ENCODE results near the gene GALNT11. TPM values are rescaled to one million over a fixed set of nuclear protein-coding genes. Genes with fewer than 3 reads are reported as not detected.
"Not testable (repeated sequence)": the region's sequence is repeated elsewhere in the genome, so short reads cannot be mapped to it uniquely, and the experiment has no call there.

The GALNT11 gene
- total RNA-seq, 1 donor from 2014 or later: 9.0 TPM

DNA sequence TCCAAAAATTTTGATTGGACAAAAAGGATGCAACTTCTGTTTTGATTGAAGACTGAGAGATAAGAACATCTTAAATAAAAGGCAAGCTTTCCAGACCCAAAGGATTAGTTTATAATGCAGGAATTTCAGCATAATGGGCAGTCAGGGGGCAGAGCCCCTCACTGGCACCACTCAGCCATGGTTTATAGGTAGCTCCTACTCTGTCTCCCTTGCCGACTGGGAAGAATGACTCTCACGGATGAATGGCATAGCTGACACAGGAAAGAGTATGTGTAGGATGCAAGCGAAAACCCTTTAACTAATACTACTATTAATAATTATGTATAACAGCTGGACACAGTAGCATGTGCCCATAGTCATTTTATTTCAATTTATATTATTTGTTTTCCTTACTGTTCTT is 53.3 kb downstream of the GALNT11 start:
- ATAC-seq (ENCODE audit: low read depth) (no peak), DNase-seq (no peak)
- Mint-ChIP-seq H3K27ac (no peak overlapping the region), H3K4me3 (no peak overlapping the region), H3K27me3 (no peaks in the 10 kb centered on the region), H3K4me1 (peaks cover 23% of the 10 kb centered on the region), H3K9me3 (no peaks in the 10 kb centered on the region), H3K36me3 (ENCODE audit: low read depth) (no peaks in the 10 kb centered on the region)
- ChIA-PET CTCF (no interaction called here), POLR2A (no interaction called here)
- intact Hi-C loops (cut with micrococcal nuclease): no loop called here
- TF ChIP-seq, protein P1, sequence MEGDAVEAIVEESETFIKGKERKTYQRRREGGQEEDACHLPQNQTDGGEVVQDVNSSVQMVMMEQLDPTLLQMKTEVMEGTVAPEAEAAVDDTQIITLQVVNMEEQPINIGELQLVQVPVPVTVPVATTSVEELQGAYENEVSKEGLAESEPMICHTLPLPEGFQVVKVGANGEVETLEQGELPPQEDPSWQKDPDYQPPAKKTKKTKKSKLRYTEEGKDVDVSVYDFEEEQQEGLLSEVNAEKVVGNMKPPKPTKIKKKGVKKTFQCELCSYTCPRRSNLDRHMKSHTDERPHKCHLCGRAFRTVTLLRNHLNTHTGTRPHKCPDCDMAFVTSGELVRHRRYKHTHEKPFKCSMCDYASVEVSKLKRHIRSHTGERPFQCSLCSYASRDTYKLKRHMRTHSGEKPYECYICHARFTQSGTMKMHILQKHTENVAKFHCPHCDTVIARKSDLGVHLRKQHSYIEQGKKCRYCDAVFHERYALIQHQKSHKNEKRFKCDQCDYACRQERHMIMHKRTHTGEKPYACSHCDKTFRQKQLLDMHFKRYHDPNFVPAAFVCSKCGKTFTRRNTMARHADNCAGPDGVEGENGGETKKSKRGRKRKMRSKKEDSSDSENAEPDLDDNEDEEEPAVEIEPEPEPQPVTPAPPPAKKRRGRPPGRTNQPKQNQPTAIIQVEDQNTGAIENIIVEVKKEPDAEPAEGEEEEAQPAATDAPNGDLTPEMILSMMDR (IDR thresholded peaks at IDR 0.05): no peak

DNA sequence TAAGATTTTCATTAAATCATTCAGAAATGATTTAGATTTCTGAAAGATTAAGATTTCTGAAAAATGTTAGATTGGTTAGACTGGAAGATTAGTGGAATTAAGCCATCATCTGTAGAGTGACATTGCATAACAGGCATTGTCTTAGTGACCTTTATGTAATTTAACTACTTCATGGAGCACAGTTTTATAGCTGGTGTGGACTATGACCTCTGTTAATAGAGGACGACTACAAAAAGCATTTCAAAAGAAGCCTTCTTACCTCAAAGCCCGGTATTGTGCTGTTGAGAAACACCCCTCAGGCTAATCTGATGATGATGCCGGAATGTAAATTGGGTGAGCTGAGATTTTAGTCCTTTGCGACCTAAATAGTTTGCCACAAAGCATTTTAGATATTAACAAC is 55.6 kb downstream of the GALNT11 start:
- peaks cover 23% of the 10 kb centered on the region for H3K4me1 Mint-ChIP-seq
- H3K9me3 Mint-ChIP-seq: no peaks in the 10 kb centered on the region
- DNase-seq (no peak), ATAC-seq (ENCODE audit: low read depth) (no peak)
- no peaks in the 10 kb centered on the region for H3K27me3 Mint-ChIP-seq
- intact Hi-C loops (cut with micrococcal nuclease): no loop called here
- no peak overlapping the region for H3K4me3 Mint-ChIP-seq
- TF ChIP-seq, protein P1 (IDR thresholded peaks at IDR 0.05): no peak
- POLR2A ChIA-PET: no interaction called here
- CTCF ChIA-PET: no interaction called here
- no peaks in the 10 kb centered on the region for H3K36me3 Mint-ChIP-seq (ENCODE audit: low read depth)
- no peak overlapping the region for H3K27ac Mint-ChIP-seq

DNA sequence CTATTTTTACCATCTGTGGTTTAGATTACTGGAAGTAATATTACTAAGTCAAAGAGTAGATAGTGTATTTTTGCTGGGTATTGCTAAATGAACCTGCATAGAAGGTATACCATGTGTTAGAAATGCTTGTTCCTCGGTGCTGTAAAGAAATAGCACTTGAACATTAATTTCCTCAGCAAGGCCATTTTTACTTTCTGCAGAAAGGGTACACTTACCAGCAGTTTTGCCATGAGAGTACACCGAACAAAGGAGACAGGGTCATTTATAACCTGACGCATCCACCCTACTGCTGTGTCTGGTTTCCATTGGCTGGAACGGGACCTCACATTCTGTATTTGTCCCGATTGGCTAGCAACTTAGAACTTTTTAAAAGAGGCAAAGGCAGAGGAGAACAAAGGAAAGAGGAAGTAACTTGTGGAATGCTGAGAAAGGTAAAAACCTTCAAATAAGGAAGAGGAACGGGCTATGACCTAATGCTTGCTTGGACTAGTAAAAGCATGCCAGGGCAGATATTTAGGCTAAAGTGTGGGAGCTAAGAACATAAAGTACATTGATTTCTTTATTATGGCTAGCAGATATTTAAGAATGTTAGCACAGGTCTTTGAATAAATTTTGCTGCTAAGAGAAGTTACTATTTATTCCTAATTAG is 56.7 kb downstream of the GALNT11 start:
- H3K27ac Mint-ChIP-seq; POLR2A ChIA-PET; H3K27me3 Mint-ChIP-seq; intact Hi-C loops (cut with micrococcal nuclease); CTCF ChIA-PET; H3K4me3 Mint-ChIP-seq; DNase-seq; H3K9me3 Mint-ChIP-seq; ATAC-seq (ENCODE audit: low read depth); H3K36me3 Mint-ChIP-seq (ENCODE audit: low read depth): not testable (repeated sequence)
- peaks cover 23% of the 10 kb centered on the region for H3K4me1 Mint-ChIP-seq

DNA sequence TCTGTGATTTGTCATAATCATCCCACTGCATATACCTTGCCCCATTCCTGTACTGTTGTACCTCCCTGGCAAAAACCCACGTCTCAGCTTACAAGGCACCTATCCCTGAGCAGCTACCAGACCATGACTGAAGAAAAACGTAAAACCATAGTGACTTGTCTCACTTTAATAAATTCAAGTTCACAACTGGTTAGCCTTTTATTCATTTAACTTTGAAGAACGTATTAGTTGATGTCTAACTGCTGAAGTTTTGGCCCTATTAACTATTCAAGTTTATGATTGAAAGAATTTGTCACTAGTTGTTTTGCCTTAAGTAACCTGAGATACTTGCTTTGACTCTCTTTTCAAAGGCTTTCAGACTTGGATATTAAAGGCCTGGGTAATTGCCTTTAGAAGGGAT is 59.7 kb downstream of the GALNT11 start:
- H3K9me3 Mint-ChIP-seq: peaks cover 9% of the 10 kb centered on the region

DNA sequence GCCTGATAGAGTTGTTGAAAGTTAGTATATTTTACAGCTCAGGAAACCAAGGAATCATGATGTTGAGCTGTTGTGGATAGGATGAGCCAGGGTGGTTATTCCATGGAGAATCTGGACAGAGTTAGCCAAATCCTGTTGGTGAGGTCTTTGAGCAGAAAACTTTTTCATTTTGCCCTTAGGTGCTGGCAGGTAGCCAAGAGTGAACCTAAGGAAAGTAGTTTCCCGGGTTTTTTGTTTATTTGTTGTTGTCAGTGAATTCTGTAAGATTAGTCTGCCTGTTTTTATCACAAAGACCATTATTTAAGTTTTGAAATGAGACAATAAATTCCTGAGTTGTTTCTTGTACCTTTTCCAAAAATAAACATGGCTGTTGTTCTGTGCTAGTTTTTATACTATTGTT is 61.0 kb downstream of the GALNT11 start:
- ChIA-PET POLR2A (no interaction called here), CTCF (no interaction called here)
- no peak overlapping the region for H3K4me3 Mint-ChIP-seq

More for the DNA sequence above, 59.7 kb downstream of the GALNT11 start:
- Mint-ChIP-seq H3K4me3 (no peak overlapping the region), H3K27ac (no peak overlapping the region), H3K36me3 (ENCODE audit: low read depth) (no peaks in the 10 kb centered on the region), H3K27me3 (no peaks in the 10 kb centered on the region), H3K4me1 (no peaks in the 10 kb centered on the region)
- CTCF ChIA-PET: no interaction called here
- intact Hi-C loops (cut with micrococcal nuclease): no loop called here
- DNase-seq: no peak
- TF ChIP-seq, protein P1 (IDR thresholded peaks at IDR 0.05): no peak
- POLR2A ChIA-PET: no interaction called here
- ATAC-seq (ENCODE audit: low read depth): no peak

More for the DNA sequence above, 61.0 kb downstream of the GALNT11 start:
- Mint-ChIP-seq H3K27me3 (no peaks in the 10 kb centered on the region), H3K27ac (no peak overlapping the region), H3K9me3 (peaks cover 9% of the 10 kb centered on the region), H3K4me1 (no peaks in the 10 kb centered on the region), H3K36me3 (ENCODE audit: low read depth) (no peaks in the 10 kb centered on the region)
- TF ChIP-seq, protein P1 (IDR thresholded peaks at IDR 0.05): no peak
- intact Hi-C loops (cut with micrococcal nuclease): no loop called here
- ATAC-seq (ENCODE audit: low read depth) (no peak), DNase-seq (no peak)
